AML-193 (cell line): ENCODE data around the gene CDHR3.
"Not testable (repeated sequence)": the region's sequence is repeated elsewhere in the genome, so short reads cannot be mapped to it uniquely, and the experiment has no call there.

Experiments
- DNase-seq, 2 experiments: peaks; one replicate each; lab custom pipeline; 2025; lab: John Stamatoyannopoulos, UW

Gene CDHR3

DNA sequence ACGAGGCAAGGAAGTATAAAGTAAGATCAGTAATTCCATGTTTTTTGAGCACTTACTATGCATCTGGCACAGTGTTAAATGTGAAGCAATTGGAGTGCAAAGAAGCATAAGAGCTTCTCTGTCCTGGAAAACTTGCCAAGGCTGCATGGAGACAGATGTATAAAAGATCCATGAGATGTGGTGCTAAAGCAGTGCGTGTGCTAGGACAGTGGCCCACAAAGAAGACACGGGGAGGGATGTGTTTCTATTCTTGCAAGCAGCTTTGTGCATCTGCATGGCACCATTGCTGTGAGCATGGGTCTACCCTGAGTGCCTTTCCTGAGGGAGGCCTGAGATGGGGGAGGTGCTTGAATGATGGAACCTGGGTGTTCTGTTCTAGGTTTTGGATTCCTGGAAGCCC lies 5.1 kb upstream of the CDHR3 start:
- no peak for DNase-seq

DNA sequence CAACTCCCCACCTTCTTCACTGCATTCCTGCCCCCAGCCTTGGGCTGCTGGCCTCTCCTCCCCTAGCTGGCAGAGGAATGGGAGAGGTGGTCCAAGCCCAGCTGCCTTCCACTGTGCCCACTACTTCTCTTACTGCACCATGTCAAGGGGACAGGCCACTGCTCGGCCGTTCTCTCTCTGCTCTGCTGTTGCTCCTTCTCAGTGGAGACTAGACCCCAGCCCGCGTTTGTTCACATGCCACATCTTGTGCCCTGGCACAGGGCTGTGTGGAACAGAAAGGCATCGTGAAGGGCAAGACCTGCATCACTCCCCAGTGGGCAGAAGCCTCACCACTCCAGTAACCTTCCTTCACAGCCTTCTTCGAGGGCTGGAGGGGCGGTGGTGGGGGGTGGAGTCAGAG lies 711 bp upstream of the CDHR3 start:
- DNase-seq: no peak

DNA sequence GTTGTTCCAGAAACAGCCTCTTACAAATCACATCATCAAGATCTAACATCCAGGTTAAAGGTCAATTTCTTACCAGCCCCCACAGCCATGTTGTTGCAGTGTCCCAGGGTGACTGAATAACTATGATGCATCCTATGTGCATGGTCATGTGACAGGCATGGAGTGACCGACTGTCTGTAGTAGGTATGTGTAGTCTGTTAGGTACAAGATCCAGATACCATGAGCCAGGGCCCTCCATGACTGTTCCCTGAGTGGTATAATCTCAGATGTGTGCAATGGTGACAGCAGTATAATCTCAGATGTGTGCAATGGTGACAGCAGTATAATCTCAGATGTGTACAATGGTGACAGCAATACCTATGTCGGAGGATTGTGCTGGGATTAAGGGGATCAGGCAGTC lies 8.8 kb downstream of the CDHR3 start:
- DNase-seq: no peak

DNA sequence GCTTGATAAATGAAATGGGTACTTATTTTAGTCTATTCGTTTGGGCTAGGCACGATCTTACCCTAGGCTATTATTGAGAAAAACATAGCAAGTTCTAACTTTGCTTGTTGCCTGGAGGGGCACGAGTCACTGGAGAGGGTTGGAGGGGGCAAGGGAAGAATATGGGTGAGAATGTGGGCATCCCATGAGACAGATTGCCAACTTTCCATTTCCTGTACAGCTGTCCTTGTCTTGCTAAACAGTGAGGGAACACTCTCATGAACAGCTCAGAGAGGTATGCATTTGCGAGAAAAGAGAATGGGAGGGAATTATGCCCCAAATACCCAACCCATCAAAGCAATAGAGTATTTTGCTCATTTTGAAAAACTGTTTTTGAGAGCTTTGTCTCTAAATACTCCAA lies 9.2 kb downstream of the CDHR3 start:
- DNase-seq: no peak

DNA sequence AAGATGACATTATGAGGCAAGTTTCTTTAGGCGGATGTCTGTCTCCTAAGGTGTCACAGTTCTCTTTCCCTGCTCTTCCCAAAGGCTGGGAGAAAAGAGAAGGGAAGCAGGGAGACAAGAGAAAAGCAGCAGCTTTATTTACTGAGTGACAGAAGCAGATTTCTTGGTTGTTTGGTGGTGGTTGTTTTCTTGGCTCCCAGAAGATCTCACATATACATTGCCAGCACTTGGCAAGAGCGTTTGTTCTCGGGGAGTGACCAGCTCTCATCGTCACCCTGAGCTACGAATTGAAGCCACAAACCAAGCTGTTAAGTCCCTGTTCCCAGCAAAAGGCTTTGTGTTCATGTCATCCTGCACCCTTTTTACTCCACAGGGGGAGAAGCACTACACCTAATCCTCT lies 11.4 kb downstream of the CDHR3 start:
- no peak for DNase-seq

DNA sequence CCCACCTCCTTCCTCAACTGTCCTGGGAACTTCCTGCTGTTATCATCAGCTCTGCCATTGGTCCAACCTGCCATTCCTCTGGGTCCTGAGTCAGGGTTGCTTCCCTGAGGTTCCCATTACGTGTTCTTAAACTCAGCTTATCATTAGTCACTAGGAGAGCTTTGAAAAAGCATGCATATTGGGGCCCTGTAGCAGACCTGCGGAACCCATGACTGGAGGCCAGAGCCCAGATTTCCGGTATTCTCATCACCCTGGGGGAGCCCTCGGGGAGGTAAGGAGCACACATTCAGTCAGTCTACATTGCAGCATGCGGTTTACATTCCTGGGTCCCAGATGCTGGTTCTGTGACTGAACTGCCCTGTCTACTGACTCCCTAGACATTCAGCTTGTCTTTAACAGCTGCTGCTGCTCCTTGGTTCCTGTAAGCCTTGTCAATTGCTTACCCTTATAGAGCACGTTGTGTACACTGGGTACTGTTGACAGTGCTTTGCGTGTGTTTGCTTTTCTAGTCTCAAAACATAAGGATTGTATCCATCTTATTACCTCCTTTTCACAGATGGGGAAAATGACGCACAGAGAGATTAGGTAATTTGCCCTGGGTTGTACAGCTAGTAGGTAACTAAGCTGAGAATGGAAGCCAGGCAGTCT lies 12.8 kb downstream of the CDHR3 start:
- DNase-seq: no peak

DNA sequence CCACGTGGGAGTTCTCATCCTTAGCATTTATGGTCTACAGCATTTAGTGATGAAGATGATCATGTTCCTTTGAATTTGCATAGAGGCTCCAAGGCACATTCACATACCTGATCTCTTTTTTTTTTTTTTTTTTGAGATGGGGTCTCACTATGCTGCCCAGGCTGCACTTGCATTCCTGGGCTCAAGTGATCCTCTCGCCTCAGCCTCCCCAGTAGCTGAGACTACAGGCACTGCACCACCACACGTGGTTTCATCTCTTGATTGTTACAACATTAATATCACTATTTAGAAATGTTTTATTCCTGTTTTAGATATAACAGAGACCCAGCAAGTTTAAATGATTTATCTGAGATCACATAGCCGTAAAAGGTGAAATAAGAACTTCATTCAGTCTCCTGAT lies 13.8 kb downstream of the CDHR3 start:
- DNase-seq: no peak

DNA sequence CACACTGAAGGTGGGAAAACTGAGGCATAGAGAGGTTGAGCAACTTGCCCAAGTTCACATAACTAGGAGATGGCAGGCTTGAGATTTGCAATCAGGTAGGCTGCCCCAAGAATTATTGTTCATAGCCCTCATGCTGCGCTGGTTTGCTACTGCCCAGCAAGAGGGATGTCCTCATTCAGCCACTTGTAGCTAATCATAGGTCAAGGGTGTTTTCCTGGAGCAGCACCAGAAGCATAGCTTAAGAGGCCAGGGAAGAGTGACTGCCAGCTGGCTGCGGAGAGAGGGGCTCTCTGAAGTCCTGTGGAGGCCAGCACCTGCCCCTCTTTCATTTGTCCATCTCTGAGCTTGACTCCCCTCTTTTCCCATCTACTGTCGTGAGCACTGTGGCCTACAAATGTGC lies 15.0 kb downstream of the CDHR3 start:
- DNase-seq: no peak

DNA sequence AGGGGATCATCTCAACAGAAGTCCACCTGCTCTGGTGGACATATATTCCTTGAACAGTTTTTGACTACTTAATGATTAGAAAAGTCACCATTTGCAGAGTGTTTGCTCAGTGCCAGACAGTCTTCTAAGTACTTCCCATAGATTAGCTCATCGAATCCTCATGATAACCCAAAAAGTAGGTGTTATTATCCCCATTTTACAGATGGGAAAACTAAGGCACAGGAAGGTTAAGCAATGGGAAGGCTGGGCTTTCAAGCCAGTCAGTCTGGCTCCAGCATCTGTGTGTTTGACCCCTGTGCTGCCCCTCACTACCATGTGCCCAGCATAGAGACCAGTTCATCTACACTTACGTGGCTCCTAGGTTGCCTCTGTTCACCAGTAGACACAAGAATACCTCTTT lies 15.9 kb downstream of the CDHR3 start:
- DNase-seq: no peak

DNA sequence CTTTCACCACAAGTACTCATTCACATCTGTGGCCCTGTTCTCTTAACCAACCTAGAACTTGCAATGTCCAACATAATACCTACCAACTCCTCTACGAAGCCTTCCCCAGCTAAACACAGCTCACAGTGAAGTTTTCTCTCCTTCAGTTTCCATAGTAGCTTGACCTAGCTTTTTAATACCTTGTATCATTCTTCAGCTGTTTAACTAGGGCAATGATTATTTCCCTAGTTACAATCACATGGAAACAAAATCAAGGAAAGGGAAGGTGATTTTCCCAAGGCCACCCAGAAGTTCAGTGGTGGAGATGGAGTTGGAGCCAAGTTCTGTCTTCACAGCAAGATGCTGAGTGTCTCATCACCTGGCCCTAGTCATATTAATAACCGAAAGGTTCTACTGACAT lies 16.3 kb downstream of the CDHR3 start:
- DNase-seq: no peak

DNA sequence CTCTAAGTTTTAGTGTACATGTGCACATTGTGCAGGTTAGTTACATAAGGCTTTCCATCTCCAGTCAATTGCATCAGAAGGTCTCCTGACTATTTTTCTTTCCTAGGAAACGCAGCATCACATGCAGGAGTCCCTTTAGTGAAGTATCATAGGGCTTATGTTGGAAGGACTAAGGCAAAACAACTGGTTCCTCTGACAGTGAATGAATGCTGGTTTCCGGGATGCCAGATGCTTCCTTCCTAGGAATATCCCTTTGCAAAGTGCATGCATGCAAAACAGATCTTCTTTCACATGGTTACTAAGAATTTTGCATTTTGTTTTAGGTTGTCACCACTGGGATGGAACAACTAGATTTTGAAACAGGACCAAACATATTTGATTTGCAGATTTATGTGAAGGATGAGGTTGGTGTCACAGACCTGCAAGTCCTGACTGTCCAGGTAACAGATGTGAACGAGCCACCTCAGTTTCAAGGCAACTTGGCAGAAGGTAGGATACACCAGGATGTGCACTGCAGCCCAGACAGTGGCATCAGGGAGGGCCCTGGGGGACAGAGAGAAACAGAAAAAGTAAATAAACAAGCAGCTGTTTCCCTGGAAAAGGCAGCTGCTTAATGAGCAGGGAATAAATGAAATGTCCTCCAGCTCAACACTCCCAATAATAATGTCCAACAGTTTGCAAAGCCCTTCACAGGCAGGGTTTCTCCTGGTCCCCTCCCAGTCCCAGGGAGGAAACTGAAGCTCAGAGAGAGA lies 17.8 kb downstream of the CDHR3 start:
- DNase-seq: no peak

DNA sequence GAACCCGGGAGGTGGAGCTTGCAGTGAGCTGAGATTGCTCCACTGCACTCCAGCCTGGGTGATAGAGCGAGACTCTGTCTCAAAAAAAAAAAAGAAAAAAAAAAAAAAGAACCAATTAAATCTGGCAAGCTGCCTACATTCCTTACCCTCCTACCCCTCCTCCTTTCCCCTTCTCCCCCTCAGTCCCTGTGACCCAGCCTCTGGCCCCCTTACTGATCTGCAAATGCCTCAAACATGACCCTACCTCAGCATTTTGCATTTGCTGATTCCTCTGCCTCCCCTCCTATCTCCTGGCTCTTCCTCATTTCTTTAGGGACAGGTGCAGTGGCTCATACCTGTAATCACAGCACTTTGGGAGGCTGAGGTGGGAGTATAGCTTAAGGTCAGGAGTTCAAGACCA lies 19.3 kb downstream of the CDHR3 start:
- DNase-seq: no peak

DNA sequence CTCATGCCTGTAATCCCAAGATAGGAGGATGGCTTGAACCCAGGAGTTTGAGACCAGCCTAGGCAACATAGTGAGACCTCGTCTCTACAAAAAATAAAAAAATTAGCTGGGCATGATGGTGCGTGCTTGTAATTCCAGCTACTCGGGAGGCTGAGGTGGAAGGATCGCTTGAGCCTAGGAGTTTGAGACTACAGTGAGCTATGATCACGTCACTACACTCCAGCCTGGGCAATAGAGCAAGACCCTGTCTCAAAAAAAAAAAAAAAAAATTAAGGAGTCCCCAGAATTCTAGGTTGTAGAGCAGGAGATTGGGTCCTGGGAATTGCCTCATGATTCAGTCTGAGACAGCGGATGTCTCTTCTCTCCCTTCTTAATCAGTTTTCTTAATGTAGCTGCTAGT lies 21.7 kb downstream of the CDHR3 start:
- DNase-seq: not testable (repeated sequence)

DNA sequence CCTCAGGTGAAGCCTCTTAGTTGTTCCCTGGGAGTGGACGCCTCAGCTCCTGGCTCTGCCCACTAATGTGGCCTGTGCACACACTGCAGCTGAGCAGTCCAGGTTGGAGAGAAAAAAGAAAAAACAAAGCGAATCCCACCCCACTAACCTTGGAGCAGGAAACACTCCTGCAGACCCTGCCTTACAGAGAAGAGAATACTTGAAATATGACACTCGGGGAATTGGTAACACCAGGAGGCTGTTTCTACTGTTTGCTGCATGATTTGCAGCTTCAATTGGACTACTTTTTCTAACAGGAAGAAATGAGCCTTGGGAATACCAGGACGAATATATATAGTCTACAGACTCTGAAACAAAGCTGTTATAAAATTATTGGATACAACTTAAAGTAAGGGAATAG lies 22.2 kb downstream of the CDHR3 start:
- DNase-seq: no peak

DNA sequence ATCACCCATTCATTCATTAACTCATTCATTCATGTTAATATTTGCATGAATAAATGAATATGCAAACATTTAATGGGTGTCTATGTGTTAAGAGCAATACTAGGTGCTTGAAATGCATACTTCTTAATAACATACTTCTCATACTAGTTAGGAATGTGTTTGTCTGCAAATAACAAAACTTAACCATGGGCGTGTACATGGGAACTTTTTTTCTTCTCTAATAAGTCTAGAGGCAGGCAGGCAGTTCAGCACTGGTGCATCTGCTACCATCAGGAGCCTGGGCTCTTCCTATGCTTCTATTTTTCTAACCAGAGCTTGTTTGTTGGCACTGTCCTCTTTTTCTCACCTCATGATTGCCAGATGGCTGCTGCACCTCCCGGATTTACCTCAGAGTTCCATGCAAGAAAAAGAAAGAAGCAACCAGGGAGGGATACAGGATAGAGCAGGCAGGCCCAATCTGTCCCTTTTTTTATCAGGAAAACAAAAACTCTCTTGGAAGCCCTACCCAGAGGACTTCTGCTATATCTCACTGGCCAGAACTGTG lies 22.7 kb downstream of the CDHR3 start:
- no peak for DNase-seq

DNA sequence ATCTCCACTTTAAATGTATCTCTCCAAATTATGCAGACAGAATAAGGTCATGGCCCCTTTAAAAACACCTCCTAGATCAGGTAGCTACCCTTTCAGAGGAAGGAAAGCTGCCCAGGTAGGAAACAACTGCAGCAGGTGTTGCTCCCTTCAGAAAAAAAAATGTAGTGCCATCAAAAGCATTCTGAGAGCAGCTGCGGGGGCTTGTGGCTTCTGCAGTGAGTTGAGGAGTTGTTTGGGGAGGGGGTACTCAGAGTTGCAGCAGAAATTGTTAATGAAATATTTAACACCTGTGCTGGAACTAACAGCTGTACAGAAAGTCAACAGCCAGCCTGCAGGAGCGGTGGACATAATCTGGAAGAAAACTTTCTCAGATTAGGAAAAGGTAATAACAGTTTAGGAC lies 24.0 kb downstream of the CDHR3 start:
- no peak for DNase-seq

DNA sequence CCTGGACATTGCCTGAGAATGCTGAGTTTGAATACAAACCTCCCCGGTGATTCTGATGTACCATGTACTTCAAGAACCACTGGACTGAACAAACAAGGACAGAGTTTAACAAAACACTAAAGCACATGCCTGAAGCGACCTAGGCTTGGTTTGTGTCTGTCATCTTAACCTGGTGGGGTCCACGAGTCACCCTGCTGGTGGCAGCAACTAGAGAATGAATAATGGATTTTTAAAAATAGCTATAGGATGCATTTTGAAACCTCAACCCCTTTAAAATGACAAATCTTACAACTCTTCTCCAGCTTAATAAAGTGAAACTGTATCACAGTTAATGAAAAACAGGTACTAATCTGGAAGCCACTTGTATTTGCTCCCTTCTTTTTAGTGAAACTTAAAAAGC lies 25.2 kb downstream of the CDHR3 start:
- no peak for DNase-seq

DNA sequence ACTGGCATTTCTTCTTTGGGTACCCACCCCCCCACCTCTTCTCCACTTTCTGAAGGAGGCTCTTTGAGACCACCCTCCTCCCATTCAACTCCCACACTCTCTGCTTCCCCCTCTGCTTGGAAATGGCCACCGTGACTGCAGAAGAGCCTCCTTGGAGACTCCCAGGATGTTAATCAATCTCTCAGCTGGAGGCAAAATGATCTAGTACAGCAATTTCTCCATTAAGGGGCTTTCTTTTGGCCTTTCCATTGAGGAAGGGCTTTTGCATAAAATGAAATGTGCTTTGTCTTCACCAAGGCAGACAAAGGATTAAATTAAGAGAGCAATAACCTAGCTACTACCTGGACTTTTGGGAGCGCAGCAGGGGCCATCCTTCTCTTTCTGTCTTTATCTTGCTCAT lies 26.1 kb downstream of the CDHR3 start:
- no peak for DNase-seq

DNA sequence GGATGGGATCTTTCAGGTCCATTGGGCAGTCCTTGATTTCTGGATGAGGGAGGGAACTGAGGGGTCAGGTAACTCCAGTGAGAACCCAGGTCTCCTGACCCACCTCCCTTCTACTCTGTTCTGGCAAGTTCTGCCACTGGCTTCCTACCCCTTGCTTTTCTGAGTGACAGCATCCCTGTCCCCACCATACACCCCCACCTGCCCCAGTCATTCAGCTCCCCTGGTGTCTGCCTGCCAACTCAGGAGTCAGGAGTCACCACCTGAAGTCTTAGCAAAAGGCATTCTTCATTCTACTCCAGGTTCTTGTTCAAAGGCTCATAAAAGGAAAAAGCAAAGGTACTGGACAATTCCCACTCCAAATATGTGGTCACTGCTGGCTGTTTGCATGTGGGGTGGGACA lies 26.6 kb downstream of the CDHR3 start:
- no peak for DNase-seq

DNA sequence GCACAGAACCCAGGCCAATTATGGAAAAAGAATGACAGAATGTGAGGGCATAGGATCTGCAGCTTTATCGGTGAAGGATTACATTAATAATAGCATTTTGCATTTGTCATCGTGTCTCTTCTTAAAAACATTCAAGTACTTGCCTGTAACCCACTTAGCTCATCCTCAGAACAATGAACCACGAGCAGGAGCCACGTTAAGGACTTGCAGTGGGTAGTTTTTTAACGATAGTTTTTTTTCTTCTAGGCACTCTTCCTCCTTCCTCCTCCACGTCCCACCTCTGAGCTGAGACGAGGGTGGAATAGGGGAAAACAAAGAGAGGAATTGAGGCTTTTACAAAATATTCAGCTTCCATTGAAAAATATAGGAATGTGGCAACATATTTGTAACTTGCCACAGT lies 27.1 kb downstream of the CDHR3 start:
- no peak for DNase-seq

DNA sequence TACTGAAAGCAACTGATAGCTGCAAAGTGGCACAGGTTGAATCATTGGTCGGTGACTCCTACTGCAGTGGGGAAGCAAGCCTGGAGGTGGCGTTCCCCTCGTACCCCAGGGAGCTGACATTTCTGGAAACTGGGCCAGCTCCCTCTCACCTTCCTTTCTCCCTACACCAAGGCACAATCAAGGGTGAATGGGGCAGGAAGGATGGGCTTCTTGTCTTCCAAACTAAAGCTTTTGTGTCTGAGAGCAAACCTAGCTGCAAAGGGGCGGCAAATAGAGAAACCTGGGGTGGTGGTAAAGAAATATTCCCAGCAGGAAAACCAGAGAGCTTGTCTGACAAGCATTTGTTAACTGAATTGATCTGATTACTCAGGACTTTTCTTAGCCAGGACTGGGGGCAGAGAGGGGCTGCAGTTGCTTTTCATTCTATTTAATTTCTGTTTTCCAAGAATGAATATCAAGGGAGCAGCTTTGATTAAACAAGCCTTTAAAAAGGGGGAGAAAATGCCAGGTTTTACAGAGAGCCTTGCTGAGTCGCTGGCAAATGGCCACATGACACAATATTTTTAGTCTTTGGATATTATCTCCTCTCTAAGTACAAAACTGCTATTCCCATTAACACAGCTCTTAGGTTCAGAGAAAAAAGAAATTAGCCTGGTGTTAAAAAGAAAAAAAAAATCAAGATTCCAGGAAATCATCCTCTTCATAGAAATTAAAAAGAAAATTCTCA lies 27.8 kb downstream of the CDHR3 start:
- DNase-seq: no peak

DNA sequence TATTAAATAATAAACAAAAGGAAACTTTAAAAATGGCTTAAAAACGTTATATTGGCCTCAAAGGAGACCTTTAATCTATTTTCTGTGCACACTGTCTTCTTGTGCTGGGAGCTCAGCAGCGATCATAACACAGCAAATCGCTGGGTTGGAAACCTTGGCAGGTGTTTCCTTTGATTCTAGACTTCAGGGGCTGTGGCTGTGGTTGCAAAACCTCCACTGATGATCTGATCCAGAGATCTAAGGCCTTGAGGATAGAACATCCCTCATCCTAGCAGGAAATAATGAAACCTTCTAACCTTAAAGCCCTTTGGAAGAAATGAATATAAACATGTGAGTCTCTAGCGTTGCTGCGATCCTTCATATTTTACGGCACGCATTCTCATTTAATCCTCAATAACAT lies 29.8 kb downstream of the CDHR3 start:
- no peak for DNase-seq
